Suprapubic skin (tissue), 4 donors: Measurements from ENCODE around the gene AGAP1. TPM values are rescaled to one million over a fixed set of nuclear protein-coding genes. Genes with fewer than 3 reads are reported as not detected.

ENCODE experiments used
- DNase-seq, 2 donors: peaks; one replicate each; pipeline ENCODE4 v3.0.0-alpha.2; 2019; ENCODE audit warnings: low spot score in 2 of 2
- H3K27ac ChIP-seq: fragments of 200-600 bp; sonication (generic); one replicate; pipeline ENCODE4 v1.5.1; 2019
- H3K27me3 ChIP-seq: fragments of 200-600 bp; sonication (generic); one replicate; pipeline ENCODE4 v1.5.1; 2019
- H3K36me3 ChIP-seq: fragments of 200-600 bp; sonication (generic); one replicate; pipeline ENCODE4 v1.5.1; 2019
- H3K4me1 ChIP-seq: fragments of 200-600 bp; sonication (generic); one replicate; pipeline ENCODE4 v1.5.1; 2019
- H3K4me3 ChIP-seq: fragments of 200-600 bp; sonication (generic); one replicate; pipeline ENCODE4 v1.5.1; 2019; ENCODE audit warnings: mild to moderate bottlenecking
- H3K9me3 ChIP-seq: fragments of 200-600 bp; sonication (generic); one replicate; pipeline ENCODE4 v1.5.1; 2019
- EP300 ChIP-seq: sonication (generic); formaldehyde crosslinking; IDR thresholded peaks from one replicate; pipeline ENCODE4 v1.6.1; 2017; ENCODE audit warnings: antibody characterized with exemption
- POLR2A ChIP-seq, 2 donors: fragments of 450-650 bp; IDR thresholded peaks; one replicate each; pipeline ENCODE4 v1.6.1; 2017; ENCODE audit warnings: antibody characterized with exemption in 2 of 2, mild to moderate bottlenecking in 2 of 2, moderate library complexity in 2 of 2
- POLR2AphosphoS5 ChIP-seq, 3 donors: sonication (generic); formaldehyde crosslinking; IDR thresholded peaks; one replicate each; pipeline ENCODE4 v1.6.1; 2017; ENCODE audit warnings: antibody characterized with exemption in 3 of 3
- WGBS: methylation state at CpG from one replicate; pipeline ENCODE4 v1.1.5; 2018; 5-methylcytosine and 5-hydroxymethylcytosine counted together
- total RNA-seq, 4 donors: library from RNA; depleted of rRNA; stranded (reverse); fragments of >200 nt; gene quantifications; one replicate each; pipeline ENCODE4 v1.1.0, GENCODE V29; 2016
- TF ChIP-seq, protein P1 (sequence below), 2 donors: fragments of 200-600 bp in 1 of 2; fragments of 450-650 bp in 1 of 2; sonication (generic) in 1 of 2; IDR thresholded peaks; one replicate each; pipeline ENCODE4 v1.5.1; 2016 to 2019; ENCODE audit warnings: antibody characterized with exemption in 2 of 2, mild to moderate bottlenecking in 1 of 2, moderate library complexity in 1 of 2

Gene AGAP1
- total RNA-seq, 4 donors from 2014 or later: 14.1 to 30.7 (median 19.4) TPM

DNA sequence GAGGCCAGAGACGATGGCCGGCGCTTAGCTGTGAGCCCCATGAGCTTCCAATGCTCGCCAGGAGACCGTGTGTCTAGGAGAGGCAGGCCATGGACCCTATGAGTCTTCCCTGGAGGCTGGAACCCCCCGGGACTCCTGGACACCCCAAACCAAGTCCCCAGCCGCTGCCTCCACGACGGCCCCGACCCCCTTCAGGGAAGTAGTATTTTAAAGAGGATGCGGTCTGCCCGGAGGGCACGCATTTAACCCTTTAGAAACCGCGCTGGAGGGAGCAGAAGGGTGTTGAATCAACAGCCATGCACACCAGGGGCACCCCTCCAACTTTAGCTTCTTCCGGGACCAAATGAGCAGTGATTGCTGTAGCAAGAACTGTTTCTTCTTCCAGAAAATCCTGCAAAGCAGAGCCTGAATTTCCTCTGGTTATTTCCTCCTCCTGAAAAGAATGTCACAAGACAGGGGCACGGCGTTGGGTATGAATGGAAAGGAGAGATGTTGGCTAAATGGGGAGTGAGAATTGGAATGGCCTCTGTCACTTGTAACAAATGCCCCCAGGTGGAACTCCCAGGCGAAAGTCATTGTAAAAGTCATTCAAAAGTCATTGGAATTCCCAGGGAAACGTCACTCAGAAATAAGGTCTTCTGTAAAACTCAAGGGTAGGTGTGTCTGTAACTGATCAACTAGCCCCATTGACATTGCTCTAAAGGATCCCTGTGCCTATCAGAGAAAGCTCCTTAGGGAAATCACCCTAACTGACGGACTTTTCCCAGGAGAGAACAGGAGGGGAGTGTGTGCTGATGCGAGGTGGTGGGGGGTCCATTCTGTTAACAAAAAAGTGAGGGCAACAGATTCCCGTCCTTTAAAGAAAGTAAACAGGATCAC is 680.1 kb downstream of the AGAP1 start:
- no peak overlapping the region for H3K27ac ChIP-seq
- H3K9me3 ChIP-seq: no peaks in the 10 kb centered on the region
- no peak for DNase-seq
- no peaks in the 10 kb centered on the region for H3K36me3 ChIP-seq
- H3K4me1 ChIP-seq: peaks cover 56% of the 10 kb centered on the region
- TF ChIP-seq, protein P1, sequence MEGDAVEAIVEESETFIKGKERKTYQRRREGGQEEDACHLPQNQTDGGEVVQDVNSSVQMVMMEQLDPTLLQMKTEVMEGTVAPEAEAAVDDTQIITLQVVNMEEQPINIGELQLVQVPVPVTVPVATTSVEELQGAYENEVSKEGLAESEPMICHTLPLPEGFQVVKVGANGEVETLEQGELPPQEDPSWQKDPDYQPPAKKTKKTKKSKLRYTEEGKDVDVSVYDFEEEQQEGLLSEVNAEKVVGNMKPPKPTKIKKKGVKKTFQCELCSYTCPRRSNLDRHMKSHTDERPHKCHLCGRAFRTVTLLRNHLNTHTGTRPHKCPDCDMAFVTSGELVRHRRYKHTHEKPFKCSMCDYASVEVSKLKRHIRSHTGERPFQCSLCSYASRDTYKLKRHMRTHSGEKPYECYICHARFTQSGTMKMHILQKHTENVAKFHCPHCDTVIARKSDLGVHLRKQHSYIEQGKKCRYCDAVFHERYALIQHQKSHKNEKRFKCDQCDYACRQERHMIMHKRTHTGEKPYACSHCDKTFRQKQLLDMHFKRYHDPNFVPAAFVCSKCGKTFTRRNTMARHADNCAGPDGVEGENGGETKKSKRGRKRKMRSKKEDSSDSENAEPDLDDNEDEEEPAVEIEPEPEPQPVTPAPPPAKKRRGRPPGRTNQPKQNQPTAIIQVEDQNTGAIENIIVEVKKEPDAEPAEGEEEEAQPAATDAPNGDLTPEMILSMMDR (IDR thresholded peaks at IDR 0.05): no peak
- no peak for TF ChIP-seq POLR2AphosphoS5 (IDR thresholded peaks at IDR 0.05)
- no peak for TF ChIP-seq POLR2A (IDR thresholded peaks at IDR 0.05)
- TF ChIP-seq EP300: no peak
- H3K4me3 ChIP-seq: no peak overlapping the region
- WGBS: 25% methylated on average over 14 of the region's 23 CpGs
- H3K27me3 ChIP-seq: peaks cover 100% of the 10 kb centered on the region

- WGBS: 59% methylated on average over 6 of the region's 6 CpGs
- H3K4me3 ChIP-seq: no peak overlapping the region
- H3K4me1 ChIP-seq: peaks cover 54% of the 10 kb centered on the region
- H3K9me3 ChIP-seq: no peaks in the 10 kb centered on the region
- DNase-seq: no peak
- H3K27me3 ChIP-seq: peaks cover 100% of the 10 kb centered on the region
- TF ChIP-seq, protein P1 (IDR thresholded peaks at IDR 0.05): no peak
- H3K27ac ChIP-seq: no peak overlapping the region
- H3K36me3 ChIP-seq: no peaks in the 10 kb centered on the region
These were observed 681.8 kb downstream of the AGAP1 start for GRCh38 chr2:236175548-236176150.

DNA sequence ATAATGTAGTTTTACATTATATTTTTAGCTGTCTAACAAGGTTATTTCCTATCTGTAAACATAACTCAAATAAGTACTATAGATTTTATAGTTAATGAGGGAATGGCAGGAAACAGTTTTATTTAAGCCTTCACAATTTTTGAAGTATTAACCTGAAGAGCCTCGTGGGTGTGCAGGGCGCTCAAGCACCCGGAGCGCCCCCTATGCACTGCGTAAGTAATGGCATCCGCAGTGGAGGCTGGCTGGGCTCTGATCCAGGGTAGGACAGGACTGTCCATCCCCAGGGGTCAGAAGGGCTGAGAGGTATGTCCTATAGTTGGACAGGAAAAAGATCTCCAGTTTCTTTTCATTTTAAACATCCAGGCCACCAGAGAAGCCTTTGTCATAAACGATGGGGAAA is 682.6 kb downstream of the AGAP1 start:
- no peak for TF ChIP-seq POLR2A (IDR thresholded peaks at IDR 0.05)
- TF ChIP-seq, protein P1 (IDR thresholded peaks at IDR 0.05): peak in 1 of 2 donors; percentile 18
- TF ChIP-seq POLR2AphosphoS5 (IDR thresholded peaks at IDR 0.05): no peak
- TF ChIP-seq EP300: no peak
- Histone ChIP-seq H3K27me3 (peaks cover 100% of the 10 kb centered on the region), H3K4me1 (peaks cover 46% of the 10 kb centered on the region), H3K36me3 (no peaks in the 10 kb centered on the region), H3K4me3 (no peak overlapping the region), H3K9me3 (no peaks in the 10 kb centered on the region), H3K27ac (no peak overlapping the region)
- no peak for DNase-seq
- 27% methylated on average over 7 of the region's 7 CpGs for WGBS

DNA sequence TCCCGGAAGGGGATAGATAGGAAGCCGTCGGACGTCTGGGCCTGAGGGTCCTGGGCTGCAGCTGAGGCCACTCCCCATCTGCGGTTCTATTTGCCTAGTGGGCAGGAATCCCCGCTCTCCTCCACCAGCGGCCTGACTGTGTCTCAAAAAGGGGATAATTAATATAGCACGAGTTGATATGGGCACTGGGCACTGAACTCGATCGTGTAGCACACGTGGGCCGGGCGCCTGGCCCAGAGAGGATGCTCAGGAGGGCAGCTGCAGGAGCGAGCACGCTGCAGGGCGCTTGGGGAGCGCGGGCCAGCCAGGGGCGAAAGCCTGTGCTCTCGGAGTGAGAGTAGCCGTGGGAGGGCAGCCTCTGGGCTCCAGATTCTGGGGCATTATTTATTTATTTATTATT is 683.1 kb downstream of the AGAP1 start:
- DNase-seq: no peak
- no peaks in the 10 kb centered on the region for H3K9me3 ChIP-seq
- TF ChIP-seq, protein P1 (IDR thresholded peaks at IDR 0.05): no peak
- TF ChIP-seq POLR2A (IDR thresholded peaks at IDR 0.05) (no peak), POLR2AphosphoS5 (IDR thresholded peaks at IDR 0.05) (no peak), EP300 (no peak)
- H3K4me3 ChIP-seq: no peak overlapping the region
- WGBS: 64% methylated on average over 15 of the region's 21 CpGs
- peaks cover 41% of the 10 kb centered on the region for H3K4me1 ChIP-seq
- no peaks in the 10 kb centered on the region for H3K36me3 ChIP-seq
- peaks cover 99% of the 10 kb centered on the region for H3K27me3 ChIP-seq
- H3K27ac ChIP-seq: no peak overlapping the region

DNA sequence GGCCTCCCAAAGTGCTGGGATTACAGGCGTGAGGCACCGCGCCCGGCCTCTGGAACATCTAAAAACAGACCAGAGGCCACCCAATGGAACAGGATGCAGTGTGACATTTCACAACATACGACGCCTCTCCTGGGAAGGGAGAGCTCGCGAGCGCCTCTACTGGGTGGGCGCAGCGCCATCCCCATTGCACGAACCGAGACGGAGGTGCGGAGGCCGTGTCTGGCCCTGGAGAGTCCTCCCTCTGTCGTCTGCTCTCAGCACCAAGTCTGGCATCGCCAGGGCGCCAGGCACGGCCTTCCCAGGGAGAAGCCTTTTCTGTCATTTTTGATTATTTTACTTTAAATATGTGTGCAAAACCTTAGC is 683.7 kb downstream of the AGAP1 start:
- peak overlapping the region; percentile 34 for H3K4me3 ChIP-seq
- TF ChIP-seq POLR2A (IDR thresholded peaks at IDR 0.05) (no peak), EP300 (no peak), POLR2AphosphoS5 (IDR thresholded peaks at IDR 0.05) (no peak)
- TF ChIP-seq, protein P1 (IDR thresholded peaks at IDR 0.05): no peak

More for the DNA sequence above, 683.7 kb downstream of the AGAP1 start:
- Histone ChIP-seq H3K27me3 (peaks cover 97% of the 10 kb centered on the region), H3K36me3 (no peaks in the 10 kb centered on the region), H3K4me1 (peaks cover 34% of the 10 kb centered on the region), H3K27ac (no peak overlapping the region), H3K9me3 (no peaks in the 10 kb centered on the region)
- 17% methylated on average over 20 of the region's 20 CpGs for WGBS
- DNase-seq: no peak
